K562 (cell line): ENCODE measurements around the gene DEDD2. TPM values are rescaled to one million over a fixed set of nuclear protein-coding genes. Genes with fewer than 3 reads are reported as not detected.
A peak's percentile ranks its signal among the peaks of the same experiment; 100 is the strongest.

ENCODE experiments used
- ID3 ChIP-seq, 2 experiments: fragments of 250-450 bp in 1 of 2; fragments of 450-650 bp in 1 of 2; sonication (Bioruptor Pico) in 1 of 2; IDR thresholded peaks; 2 replicates each; pipeline versions ENCODE4 v1.6.1 to v1.8.0; 2016 to 2021; ENCODE audit warnings: mild to moderate bottlenecking in 2 of 2, moderate library complexity in 2 of 2, missing compliant biosample characterization in 1 of 2, missing genetic modification characterization in 1 of 2
- NR1H2 ChIP-seq: sonication (generic); formaldehyde crosslinking; IDR thresholded peaks from 2 replicates; pipeline ENCODE4 v1.4.0; 2020; ENCODE audit warnings: mild to moderate bottlenecking, missing genetic modification reagents
- RUNX1 ChIP-seq: sonication (generic); IDR thresholded peaks from 2 replicates; pipeline ENCODE4 v1.6.1; 2016; ENCODE audit warnings: antibody characterized with exemption, low read depth
- SMAD3 ChIP-seq: fragments of 450-650 bp; formaldehyde crosslinking; conservative IDR thresholded peaks from 2 replicates; pipeline ENCODE4 v1.4.0; 2020; ENCODE audit warnings: mild to moderate bottlenecking
- ZNF239 ChIP-seq: fragments of 250-450 bp; sonication (Bioruptor Pico); IDR thresholded peaks from 2 replicates; pipeline ENCODE4 v1.4.0; 2020; ENCODE audit warnings: mild to moderate bottlenecking
- ZNF407 ChIP-seq: fragments of 450-650 bp; IDR thresholded peaks from 2 replicates; pipeline ENCODE4 v1.6.1; 2016; ENCODE audit warnings: low read depth
- ZNF79 ChIP-seq: fragments of 250-450 bp; sonication (Bioruptor Pico); IDR thresholded peaks from 2 replicates; pipeline ENCODE4 v1.4.0; 2020; ENCODE audit warnings: low read depth, mild to moderate bottlenecking, moderate library complexity
- polyA plus RNA-seq, 8 experiments: library from polyadenylated mRNA; depleted of rRNA in 4 of 8; stranded (reverse) in 5 of 8; unstranded in 3 of 8; fragments of >200 nt; fragmentation: Nextera tagmentation in 2 of 8; fragmentation: Illumina TruSeq in 1 of 8; extraction: Ambion mirVana in 2 of 8; extraction: Trizol in 1 of 8; gene quantifications; 2 replicates each; pipeline versions ENCODE4 v1.2.1 to v1.2.3, GENCODE V29; 2011 to 2014; ENCODE audit warnings: inconsistent platforms in 1 of 8, missing spikeins in 1 of 8
- total RNA-seq, 7 experiments: library from RNA; depleted of rRNA in 6 of 7; stranded (reverse); fragments of >200 nt in 6 of 7; fragmentation: Illumina TruSeq in 2 of 7; extraction: Trizol in 2 of 7; gene quantifications; 2 replicates each; pipeline versions ENCODE4 v1.2.1 to v1.2.3, GENCODE V29; 2011 to 2021; ENCODE audit warnings: low replicate concordance in 1 of 7
- TF ChIP-seq, protein P1 (sequence below), 2 experiments: fragments of 450-650 bp; IDR thresholded peaks; 2 replicates each; pipeline ENCODE4 v1.6.1; 2016; ENCODE audit warnings: mild to moderate bottlenecking in 2 of 2, borderline replicate concordance in 1 of 2, low read depth in 1 of 2, moderate library complexity in 1 of 2

The DEDD2 gene
- total and polyA plus RNA-seq, 9 of the 15 experiments (the other 6 are each of a cell fraction or from before 2014, with no cell fraction given): 4.3 to 43.0 (median 29.2) TPM

- 0 out of 2 replicates have a peak, but pooled peaks have one; percentile 10 for TF ChIP-seq RUNX1
- no peak for TF ChIP-seq ID3 (CRISPR knock-in tag; IDR thresholded peaks at IDR 0.05)
- no peak for TF ChIP-seq ID3 (tag; IDR thresholded peaks at IDR 0.05)
- TF ChIP-seq NR1H2: no peak
- TF ChIP-seq ZNF79 (CRISPR knock-in tag): no peak
- no peak for TF ChIP-seq ZNF407
- no peak for TF ChIP-seq SMAD3 (CRISPR knock-in tag)
- no peak for TF ChIP-seq ZNF239
- TF ChIP-seq, protein P1, sequence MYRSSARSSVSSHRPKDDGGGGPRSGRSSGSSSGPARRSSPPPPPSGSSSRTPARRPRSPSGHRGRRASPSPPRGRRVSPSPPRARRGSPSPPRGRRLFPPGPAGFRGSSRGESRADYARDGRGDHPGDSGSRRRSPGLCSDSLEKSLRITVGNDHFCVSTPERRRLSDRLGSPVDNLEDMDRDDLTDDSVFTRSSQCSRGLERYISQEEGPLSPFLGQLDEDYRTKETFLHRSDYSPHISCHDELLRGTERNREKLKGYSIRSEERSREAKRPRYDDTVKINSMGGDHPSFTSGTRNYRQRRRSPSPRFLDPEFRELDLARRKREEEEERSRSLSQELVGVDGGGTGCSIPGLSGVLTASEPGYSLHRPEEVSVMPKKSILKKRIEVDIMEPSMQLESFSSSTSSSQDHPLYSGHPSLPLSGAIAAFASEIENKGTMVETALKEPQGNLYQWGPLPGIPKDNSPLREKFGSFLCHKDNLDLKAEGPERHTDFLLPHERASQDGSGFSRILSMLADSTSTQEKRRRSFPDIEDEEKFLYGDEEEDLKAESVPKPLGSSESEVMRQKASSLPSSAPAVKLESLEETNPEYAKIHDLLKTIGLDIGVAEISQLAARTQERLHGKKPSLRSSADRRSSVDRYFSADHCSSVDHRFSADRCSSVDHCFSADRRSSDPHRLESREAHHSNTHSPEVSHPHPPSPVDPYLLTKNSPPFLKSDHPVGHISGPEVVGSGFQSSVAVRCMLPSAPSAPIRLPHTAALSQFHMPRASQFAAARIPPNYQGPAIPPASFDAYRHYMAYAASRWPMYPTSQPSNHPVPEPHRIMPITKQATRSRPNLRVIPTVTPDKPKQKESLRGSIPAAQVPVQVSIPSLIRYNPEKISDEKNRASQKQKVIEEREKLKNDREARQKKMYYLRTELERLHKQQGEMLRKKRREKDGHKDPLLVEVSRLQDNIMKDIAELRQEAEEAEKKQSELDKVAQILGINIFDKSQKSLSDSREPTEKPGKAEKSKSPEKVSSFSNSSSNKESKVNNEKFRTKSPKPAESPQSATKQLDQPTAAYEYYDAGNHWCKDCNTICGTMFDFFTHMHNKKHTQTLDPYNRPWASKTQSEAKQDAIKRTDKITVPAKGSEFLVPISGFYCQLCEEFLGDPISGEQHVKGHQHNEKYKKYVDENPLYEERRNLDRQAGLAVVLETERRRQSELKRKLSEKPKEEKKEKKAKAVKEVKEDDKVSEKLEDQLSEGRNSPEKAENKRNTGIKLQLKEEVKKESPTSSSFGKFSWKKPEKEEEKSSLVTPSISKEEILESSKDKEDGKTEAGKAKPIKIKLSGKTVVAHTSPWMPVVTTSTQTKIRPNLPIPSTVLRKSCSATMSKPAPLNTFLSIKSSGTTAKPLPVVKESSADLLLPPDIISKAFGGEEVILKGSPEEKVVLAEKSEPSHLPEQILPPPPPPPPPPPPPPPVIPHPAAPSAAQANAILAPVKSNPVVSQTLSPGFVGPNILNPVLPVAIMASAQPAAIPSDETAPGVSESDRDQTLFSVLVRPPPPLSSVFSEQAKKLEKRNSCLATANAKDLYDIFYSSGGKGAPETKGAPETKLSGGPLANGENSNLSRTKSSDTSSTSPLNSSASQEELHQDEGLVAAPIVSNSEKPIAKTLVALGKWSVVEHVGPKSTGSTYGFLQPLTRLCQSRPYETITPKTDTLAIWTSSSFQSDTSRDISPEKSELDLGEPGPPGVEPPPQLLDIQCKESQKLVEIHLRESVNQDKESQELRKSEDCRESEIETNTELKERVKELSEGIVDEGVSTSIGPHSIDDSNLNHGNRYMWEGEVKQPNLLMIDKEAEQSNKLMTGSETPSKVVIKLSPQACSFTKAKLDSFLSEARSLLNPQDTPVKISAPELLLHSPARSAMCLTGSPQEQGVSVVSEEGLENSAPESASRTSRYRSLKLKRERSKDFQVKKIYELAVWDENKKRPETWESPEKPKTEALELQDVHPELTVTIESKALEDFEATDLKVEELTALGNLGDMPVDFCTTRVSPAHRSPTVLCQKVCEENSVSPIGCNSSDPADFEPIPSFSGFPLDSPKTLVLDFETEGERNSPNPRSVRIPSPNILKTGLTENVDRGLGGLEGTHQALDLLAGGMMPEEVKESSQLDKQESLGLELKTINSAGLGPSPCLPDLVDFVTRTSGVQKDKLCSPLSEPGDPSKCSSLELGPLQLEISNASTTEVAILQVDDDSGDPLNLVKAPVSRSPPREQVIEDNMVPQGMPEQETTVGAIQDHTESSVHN (IDR thresholded peaks at IDR 0.05; ENCODE audit: borderline replicate concordance in 1 of 2, low read depth in 1 of 2): no peak
Observed at GRCh38 chr19:42219812-42220750, 2.6 kb upstream of the DEDD2 start, which contains the start of gene ZNF526 (continued).
